VCaP (cell line): ENCODE results near the gene MGAT3.
A peak's percentile ranks its signal among the peaks of the same experiment; 100 is the strongest.

Experiments
- H3K27ac ChIP-seq: fragments of 450-650 bp; 2 replicates; pipeline ENCODE4 v1.5.1; 2017
- TF ChIP-seq, protein P1 (sequence below): fragments of 450-650 bp; conservative IDR thresholded peaks from 2 replicates; pipeline ENCODE4 v1.5.1; 2017; ENCODE audit warnings: mild to moderate bottlenecking, moderate library complexity

Gene MGAT3

DNA sequence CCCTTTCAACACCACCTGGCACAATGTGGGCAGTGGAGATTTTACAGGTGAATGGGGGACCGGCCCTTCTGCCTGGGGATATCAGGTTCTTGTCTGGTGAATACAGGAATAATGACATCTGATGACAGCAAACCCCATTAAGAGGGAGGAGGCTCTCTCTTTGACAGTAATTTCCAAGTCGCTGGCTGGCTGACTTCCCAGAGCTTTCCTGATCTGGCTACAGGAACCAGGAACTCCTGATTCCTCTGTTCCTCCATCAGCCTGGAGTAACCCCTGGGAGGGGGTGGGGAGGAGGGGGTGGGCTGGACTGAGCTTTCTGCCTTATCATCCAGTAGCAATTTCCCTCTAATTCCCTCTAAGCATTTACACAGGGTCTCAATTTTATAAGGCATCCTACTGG, 41.6 kb downstream of the MGAT3 start:
- H3K27ac ChIP-seq = peak overlapping the region; percentile 86
- TF ChIP-seq, protein P1, sequence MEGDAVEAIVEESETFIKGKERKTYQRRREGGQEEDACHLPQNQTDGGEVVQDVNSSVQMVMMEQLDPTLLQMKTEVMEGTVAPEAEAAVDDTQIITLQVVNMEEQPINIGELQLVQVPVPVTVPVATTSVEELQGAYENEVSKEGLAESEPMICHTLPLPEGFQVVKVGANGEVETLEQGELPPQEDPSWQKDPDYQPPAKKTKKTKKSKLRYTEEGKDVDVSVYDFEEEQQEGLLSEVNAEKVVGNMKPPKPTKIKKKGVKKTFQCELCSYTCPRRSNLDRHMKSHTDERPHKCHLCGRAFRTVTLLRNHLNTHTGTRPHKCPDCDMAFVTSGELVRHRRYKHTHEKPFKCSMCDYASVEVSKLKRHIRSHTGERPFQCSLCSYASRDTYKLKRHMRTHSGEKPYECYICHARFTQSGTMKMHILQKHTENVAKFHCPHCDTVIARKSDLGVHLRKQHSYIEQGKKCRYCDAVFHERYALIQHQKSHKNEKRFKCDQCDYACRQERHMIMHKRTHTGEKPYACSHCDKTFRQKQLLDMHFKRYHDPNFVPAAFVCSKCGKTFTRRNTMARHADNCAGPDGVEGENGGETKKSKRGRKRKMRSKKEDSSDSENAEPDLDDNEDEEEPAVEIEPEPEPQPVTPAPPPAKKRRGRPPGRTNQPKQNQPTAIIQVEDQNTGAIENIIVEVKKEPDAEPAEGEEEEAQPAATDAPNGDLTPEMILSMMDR = no peak

DNA sequence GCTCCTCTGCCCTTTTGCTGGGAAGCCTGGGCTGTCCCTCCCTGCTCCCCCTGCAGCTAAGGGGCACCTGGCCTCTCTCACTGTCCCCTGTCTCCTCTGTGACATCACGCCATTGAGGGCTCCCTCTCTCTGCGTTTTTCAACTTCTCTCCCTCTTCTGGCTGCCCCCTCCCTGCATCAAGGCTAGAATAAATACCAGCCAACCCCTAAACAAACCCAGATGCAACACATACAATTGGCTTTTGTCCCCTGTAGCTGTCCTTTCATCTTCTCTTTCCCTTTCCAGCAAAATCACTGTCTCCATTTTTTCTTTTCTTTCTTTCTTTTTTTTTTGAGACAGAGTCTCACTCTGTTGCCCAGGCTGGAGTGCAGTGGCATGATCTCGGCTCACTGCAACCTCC, 42.0 kb downstream of the MGAT3 start:
- H3K27ac ChIP-seq = peak overlapping the region; percentile 86
- TF ChIP-seq, protein P1 = no peak

DNA sequence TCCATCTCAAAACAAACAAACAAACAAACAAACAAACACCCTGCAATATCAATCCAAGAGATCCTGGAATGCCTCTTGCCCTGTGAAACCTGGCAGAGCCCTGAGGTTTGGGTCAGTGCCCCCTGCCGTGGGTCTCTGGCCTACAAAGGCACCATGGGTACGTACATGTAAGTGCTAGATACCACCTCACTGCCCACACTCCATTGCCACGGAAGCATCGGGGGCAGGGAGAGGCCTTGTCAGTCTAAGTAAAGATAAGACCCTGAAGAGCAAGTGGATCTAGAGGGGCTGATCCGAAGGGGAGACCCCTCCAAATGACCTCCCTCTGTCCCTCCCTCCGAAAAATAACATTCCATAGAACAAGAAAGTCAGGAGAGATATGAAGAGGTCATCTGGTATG, 43.3 kb downstream of the MGAT3 start:
- peak overlapping the region; percentile 86 for H3K27ac ChIP-seq
- TF ChIP-seq, protein P1 = no peak

DNA sequence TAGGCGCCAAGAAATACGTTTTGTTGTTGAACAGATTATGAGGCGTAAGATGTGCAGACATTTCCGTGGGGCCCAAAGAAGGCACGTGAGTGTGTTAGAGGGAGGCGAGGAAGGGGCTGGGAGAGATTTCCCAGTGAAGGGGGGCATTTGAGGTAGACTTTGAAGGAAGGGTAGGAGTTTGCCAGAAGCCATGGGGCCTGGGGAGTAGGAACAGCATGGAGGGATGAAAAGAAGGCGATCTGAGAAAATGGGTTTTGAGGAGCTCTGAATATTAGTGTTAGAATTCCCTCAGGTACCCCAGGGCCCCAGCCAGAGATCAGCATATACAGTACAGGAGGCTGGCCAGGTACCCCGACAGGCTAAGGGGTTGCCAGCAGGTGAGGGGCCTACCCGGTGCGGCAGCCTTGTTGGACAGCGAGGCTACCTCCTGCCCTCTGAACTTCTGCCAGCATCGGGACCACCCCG, 44.9 kb downstream of the MGAT3 start:
- TF ChIP-seq, protein P1 = no peak

DNA sequence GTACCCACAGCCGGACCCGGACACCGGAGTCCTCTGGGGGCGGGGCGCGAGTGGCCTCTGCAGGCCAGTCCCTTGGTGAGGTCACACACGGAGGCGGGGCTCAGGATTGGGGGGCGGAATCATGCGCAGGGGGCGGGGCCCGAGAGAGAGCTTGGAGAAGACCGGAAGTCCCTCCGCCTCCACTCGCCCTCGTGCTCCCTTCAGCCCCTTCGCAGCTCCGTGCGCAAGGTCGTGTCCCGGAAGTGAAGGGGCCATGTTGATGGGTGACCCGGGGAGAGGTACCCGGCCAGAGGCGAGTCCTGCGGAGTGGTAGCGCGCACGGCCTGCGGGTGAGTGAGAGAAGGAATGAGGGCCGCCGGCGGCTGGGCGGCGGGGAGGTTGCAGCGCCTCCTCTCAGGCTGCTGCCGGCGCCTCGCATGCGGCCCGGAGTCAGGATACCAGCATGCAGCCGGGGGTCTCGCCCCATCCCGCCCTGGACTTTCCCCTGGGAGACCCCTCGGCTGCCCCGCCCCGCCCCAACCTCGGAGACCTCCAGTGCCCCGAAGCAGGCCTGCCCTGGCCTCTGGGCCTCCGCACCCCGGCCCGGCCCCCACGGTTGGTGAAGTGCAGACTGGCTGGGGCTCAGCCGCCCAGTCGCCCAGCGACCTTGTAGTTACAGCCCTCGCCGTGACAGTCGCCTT, 45.4 kb downstream of the MGAT3 start, which contains the start of gene MIEF1:
TSS of gene MIEF1 (plus strand) at position 182 of the 680 bp plus-strand sequence. CDS start 9,005 bp downstream, outside the sequence.
- TF ChIP-seq, protein P1 = no peak
- H3K27ac ChIP-seq = peak within 1 kb of the TSS; percentile 86

More for the DNA sequence above, 44.9 kb downstream of the MGAT3 start:
- peak overlapping the region; percentile 86 for H3K27ac ChIP-seq

DNA sequence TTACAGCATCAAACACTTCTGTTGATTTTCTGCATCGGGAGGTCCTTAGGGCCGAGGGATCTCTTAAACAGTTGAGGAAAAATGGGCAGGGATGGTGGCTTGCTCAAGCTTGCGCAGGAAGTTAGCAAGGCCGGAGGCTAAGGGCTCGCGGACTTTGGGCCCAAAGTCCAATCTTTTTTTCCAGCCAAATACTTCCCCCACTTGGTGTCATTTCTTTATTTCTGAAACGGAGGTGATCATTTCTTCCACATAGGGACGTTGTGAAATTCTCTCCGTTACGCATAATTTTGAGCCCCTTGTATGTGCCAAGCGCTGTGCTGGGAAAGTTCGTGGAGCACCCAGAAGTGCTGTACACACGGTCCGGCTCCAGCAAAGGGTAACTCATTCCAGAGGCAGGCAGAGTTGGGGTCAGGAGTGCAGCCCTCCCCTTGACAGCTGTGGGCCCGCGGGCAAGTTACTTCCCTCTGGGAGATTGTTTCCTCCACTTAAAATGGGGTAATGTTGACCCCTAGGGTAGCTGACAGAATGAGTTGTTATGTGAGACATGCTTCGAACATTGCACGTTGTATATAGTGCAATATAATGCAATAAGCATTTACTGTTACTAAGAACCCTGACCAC, 46.1 kb downstream of the MGAT3 start:
- peak overlapping the region; percentile 86 for H3K27ac ChIP-seq
- TF ChIP-seq, protein P1 = no peak

DNA sequence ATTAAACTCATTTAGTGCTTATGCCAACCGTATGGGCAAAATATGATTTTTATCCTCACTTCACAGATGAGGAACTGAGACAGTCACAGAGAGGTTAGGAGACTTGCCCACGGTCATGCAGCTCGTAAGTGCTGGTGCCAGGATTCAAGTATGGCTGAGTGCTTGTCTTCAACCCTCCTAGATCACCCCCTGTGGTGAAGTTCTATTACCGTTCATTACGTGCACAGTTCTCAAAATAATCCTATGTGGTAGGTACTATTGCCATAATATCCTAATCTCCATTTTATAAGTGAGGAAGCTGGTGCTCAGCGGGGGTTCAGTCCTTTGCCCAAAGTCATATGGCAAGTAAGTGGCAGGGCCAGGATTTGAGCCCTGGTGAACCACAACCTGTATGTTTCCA, 46.8 kb downstream of the MGAT3 start:
- peak overlapping the region; percentile 86; the same call in 1 of the 2 replicates for H3K27ac ChIP-seq
- TF ChIP-seq, protein P1 = no peak
